T-cell (primary cell): ENCODE results near the gene CRYM. TPM values are rescaled to one million over a fixed set of nuclear protein-coding genes. Genes with fewer than 3 reads are reported as not detected.
A peak's percentile ranks its signal among the peaks of the same experiment; 100 is the strongest.
"Not testable (repeated sequence)": the region's sequence is repeated elsewhere in the genome, so short reads cannot be mapped to it uniquely, and the experiment has no call there.

Experiments used
- ATAC-seq, 4 experiments: fragments of 200-7000 bp in 3 of 4; fragments of 150-1000 bp in 1 of 4; cut with Tn5 transposase; replicated peaks in 1 of 4; 1 replicate in 3 of 4; 2 replicates in 1 of 4; pipeline ENCODE4 v1.10.0; 2021; ENCODE audit warnings: moderate library complexity in 3 of 4, mild to moderate bottlenecking in 2 of 4, moderate number of reproducible peaks in 1 of 4
- CTCF ChIA-PET, 2 donors: fragments of 300-600 bp; sonication (Branson Sonifier 250); formaldehyde crosslinking; loops; one replicate each; lab custom pipeline; 2022; ENCODE audit warnings: antibody characterized with exemption in 2 of 2; lab: Charles Lee
- POLR2A ChIA-PET, 2 donors: fragments of 300-600 bp; sonication (Branson Sonifier 250); formaldehyde crosslinking; loops; one replicate each; lab custom pipeline; 2022; ENCODE audit warnings: antibody characterized with exemption in 2 of 2; lab: Charles Lee
- DNase-seq, 35 experiments: peaks; one replicate each; pipeline versions ENCODE4 v3.0.0 to v3.0.0-alpha.2; 2013 to 2023
- H3K27ac ChIP-seq: one replicate; pipeline ENCODE4 v1.5.1; 2013; ENCODE audit warnings: low read length
- H3K27me3 ChIP-seq, 2 experiments: replicated peaks in 1 of 2; 1 replicate in 1 of 2; 2 replicates in 1 of 2; pipeline versions ENCODE4 v1.6.1 to v1.7.0; 2013; ENCODE audit warnings: low read length in 1 of 2, mixed read lengths in 1 of 2; ENCODE audit not compliant: control insufficient read depth in 2 of 2, insufficient read depth in 2 of 2; ENCODE audit errors: extremely low read depth in 1 of 2
- H3K36me3 ChIP-seq, 2 donors: 1 replicate in 1 of 2; 2 replicates in 1 of 2; pipeline versions ENCODE4 v1.6.1 to v1.7.0; 2013; ENCODE audit warnings: low read length in 1 of 2; ENCODE audit not compliant: control insufficient read depth in 2 of 2, insufficient read depth in 1 of 2; ENCODE audit errors: extremely low read depth in 1 of 2
- H3K4me1 ChIP-seq, 2 experiments: 1 replicate in 1 of 2; 2 replicates in 1 of 2; pipeline versions ENCODE4 v1.6.1 to v1.7.0; 2013; ENCODE audit warnings: low read length in 2 of 2, mixed read lengths in 1 of 2; ENCODE audit not compliant: insufficient read depth in 2 of 2, control insufficient read depth in 1 of 2; ENCODE audit errors: extremely low read depth in 1 of 2
- H3K4me3 ChIP-seq, 2 donors: 1 replicate in 1 of 2; 2 replicates in 1 of 2; pipeline versions ENCODE4 v1.5.1 to v1.7.0; 2013; ENCODE audit warnings: mild to moderate bottlenecking in 2 of 2, low read length in 1 of 2, moderate library complexity in 1 of 2; ENCODE audit not compliant: control insufficient read depth in 1 of 2; ENCODE audit errors: extremely low read depth in 1 of 2
- H3K9me3 ChIP-seq: 2 replicates; pipeline ENCODE4 v1.7.0; 2013
- H3K27ac Mint-ChIP-seq, 2 donors: one replicate each; pipeline ENCODE4 v1.8.0; 2020 to 2021; ENCODE audit warnings: mild to moderate bottlenecking in 2 of 2, mixed read lengths in 2 of 2
- H3K27me3 Mint-ChIP-seq, 2 donors: one replicate each; pipeline ENCODE4 v1.8.0; 2021 to 2022; ENCODE audit warnings: mixed read lengths in 2 of 2
- H3K36me3 Mint-ChIP-seq: one replicate; pipeline ENCODE4 v1.8.0; 2021; ENCODE audit warnings: mixed read lengths
- H3K4me1 Mint-ChIP-seq, 3 donors: one replicate each; pipeline ENCODE4 v1.8.0; 2020 to 2022; ENCODE audit warnings: mixed read lengths in 3 of 3, mild to moderate bottlenecking in 1 of 3
- H3K4me3 Mint-ChIP-seq, 3 donors: one replicate each; pipeline ENCODE4 v1.8.0; 2020 to 2022; ENCODE audit warnings: mild to moderate bottlenecking in 3 of 3, mixed read lengths in 3 of 3, moderate library complexity in 3 of 3
- H3K9me3 Mint-ChIP-seq, 3 donors: one replicate each; pipeline ENCODE4 v1.8.0; 2020 to 2022; ENCODE audit warnings: mixed read lengths in 3 of 3
- WGBS: methylation state at CpG from one replicate; pipeline ENCODE4 v1.1.5; 2013; ENCODE audit warnings: missing lambda C conversion rate; ENCODE audit not compliant: insufficient coverage; 5-methylcytosine and 5-hydroxymethylcytosine counted together
- total RNA-seq, 35 experiments: library from RNA in 6 of 35; stranded (reverse) in 6 of 35; fragments of 120-200 nt in 1 of 35; gene quantifications; one replicate each; pipeline versions ENCODE4 v1.2.1 to v1.2.4 and lab custom pipeline; 2013 to 2026

Gene CRYM
- total RNA-seq, 5 donors from 2014 or later (not counting 1 experiment from before 2014, with no cell fraction given) = 0.19 to 0.23 TPM; not detected in 3

DNA sequence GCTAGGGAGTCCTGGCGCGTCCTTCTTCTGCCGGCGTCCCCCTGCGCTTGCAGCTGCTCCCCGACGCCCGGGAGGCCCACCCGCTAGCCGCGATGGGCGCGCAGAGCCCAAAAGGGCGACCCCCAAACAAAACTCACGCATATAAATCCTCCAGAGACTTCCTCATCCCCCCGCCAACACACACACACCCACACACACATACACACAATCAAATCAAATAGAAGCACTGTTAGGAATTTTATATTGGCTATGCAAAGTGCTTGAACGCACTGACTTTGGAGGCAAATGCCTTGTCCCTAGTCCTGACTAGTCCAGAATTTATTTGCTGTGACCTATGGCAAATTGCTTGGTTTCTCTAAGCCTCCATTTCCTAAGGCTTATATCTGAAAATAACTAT lies 23.8 kb upstream of the CRYM start:
- CTCF ChIA-PET = no interaction called here
- no peak overlapping the region for H3K27ac Mint-ChIP-seq
- peaks cover 10 to 17% of the 10 kb centered on the region in 2 experiments for H3K4me1 ChIP-seq
- H3K9me3 ChIP-seq = no peaks in the 10 kb centered on the region
- no peaks in the 10 kb centered on the region for H3K36me3 ChIP-seq
- ATAC-seq (no peak), DNase-seq (no peak)
- H3K4me3 ChIP-seq = peak overlapping the region; percentile 17 to 93
- peaks cover 6 to 14% of the 10 kb centered on the region in 2 donors for H3K27me3 Mint-ChIP-seq
- H3K9me3 Mint-ChIP-seq = no peaks in the 10 kb centered on the region
- H3K27ac ChIP-seq = no peak overlapping the region
- H3K36me3 Mint-ChIP-seq = no peaks in the 10 kb centered on the region
- peaks cover 22 to 27% (median 27%) of the 10 kb centered on the region in 3 donors for H3K4me1 Mint-ChIP-seq
- POLR2A ChIA-PET = no interaction called here
- peak overlapping the region; percentile 56 to 97 (median 86) for H3K4me3 Mint-ChIP-seq
- peaks cover 0 to 15% of the 10 kb centered on the region in 2 experiments for H3K27me3 ChIP-seq
- 2% methylated on average over 14 of the region's 17 CpGs for WGBS

DNA sequence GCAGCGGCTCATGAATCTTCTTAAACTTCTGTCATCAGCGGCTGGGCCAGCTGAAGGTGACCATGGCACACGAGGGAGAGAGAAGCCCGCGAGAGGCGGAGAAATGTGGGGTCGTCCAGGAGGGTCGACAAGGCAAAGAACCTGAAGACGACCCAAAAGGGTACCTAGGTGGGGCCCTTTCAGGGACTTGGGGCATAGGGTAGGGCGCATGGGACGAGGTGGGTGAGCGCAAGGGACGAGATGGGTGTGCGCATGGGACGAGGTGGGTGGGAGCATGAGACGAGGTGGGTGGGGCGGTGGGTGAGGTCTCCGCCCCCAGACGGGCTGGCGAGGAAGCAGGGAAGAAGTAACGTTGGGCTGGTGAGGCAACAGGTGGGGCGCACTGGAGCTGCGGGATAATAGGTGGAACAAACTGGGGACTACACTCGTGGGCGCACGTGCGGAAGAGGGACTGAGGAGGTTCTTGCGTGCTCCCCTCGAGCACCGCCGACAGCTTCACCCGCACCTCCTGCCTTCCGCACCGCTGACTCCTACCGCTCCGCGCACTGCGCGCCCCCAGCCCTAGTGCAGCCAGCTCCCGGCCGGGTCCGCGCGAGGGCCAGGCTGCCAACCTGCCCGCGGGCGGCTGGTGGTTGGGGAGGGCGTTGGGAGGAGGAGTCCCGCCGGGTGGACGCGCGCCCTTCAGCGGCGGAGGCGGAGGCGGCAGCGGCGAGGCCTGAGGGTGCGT lies 23.2 kb upstream of the CRYM start:
- H3K27ac Mint-ChIP-seq = no peak overlapping the region

DNA sequence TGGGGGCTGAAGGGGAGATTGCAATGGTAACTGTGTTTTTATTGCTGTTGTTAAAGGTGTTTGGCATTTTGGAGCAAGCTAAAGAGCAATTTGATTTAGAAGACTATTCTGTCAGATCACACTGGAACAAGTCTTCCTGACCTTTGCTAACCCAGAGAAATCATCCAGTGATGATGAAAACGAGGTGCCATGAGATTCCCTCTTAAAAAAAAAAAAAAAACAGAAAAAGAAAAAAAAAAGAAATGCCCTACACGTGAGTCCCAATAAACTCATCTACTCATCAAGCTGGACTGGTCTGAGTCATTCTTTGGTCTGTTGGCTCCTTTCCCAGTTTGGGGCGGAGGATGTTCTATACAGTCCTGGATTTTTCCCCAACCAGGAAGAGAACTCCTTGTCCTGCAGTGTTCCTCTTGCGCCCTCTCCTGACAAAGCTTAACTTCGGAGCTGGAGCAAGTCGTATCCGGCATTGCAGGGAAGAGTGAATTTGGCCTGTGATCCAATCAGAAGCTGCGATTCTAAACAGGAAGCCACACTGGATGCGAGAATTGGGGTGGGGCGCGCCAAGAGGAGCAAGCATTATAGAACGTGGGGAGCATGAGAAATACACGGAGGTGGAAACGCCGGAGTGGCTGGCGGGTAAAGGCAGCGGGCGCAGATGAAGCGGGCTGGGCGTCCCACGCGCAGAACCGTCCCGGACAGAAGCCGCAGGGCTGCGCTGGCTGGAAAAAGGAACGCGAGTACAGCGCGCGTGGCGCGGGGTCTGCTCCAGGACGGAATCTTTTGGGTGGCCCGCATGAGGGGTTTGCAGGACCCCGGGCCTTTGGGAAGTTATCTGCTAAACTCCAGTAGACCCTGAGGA lies 22.4 kb upstream of the CRYM start:
- POLR2A ChIA-PET = no interaction called here
- CTCF ChIA-PET = no interaction called here
- H3K27ac ChIP-seq = no peak overlapping the region
- ATAC-seq = peak; percentile 47 to 71 (median 68)
- peak in 14 of 35 experiments; percentile 3 to 48 (median 12) for DNase-seq
- Mint-ChIP-seq H3K27ac (no peak overlapping the region), H3K4me3 (peak overlapping the region; percentile 80 to 97 (median 86)), H3K36me3 (no peaks in the 10 kb centered on the region), H3K4me1 (peaks cover 22 to 27% (median 27%) of the 10 kb centered on the region in 3 donors), H3K9me3 (no peaks in the 10 kb centered on the region), H3K27me3 (peaks cover 6 to 16% of the 10 kb centered on the region in 2 donors)
- peak overlapping the region; percentile 52 to 93 for H3K4me3 ChIP-seq
- H3K36me3 ChIP-seq = no peaks in the 10 kb centered on the region
- under 1% methylated on average over 32 of the region's 36 CpGs for WGBS
- peaks cover 0 to 14% of the 10 kb centered on the region in 2 experiments for H3K27me3 ChIP-seq
- peaks cover 10 to 17% of the 10 kb centered on the region in 2 experiments for H3K4me1 ChIP-seq
- no peaks in the 10 kb centered on the region for H3K9me3 ChIP-seq

More for the DNA sequence above, 23.2 kb upstream of the CRYM start:
- Mint-ChIP-seq H3K4me3 (peak overlapping the region; percentile 80 to 97 (median 86)), H3K9me3 (no peaks in the 10 kb centered on the region), H3K27me3 (peaks cover 6 to 12% of the 10 kb centered on the region in 2 donors), H3K4me1 (peaks cover 22 to 27% (median 27%) of the 10 kb centered on the region in 3 donors), H3K36me3 (no peaks in the 10 kb centered on the region)
- Histone ChIP-seq H3K4me3 (peak overlapping the region; percentile 52 to 93), H3K9me3 (no peaks in the 10 kb centered on the region), H3K27me3 (peaks cover 0 to 15% of the 10 kb centered on the region in 2 experiments), H3K4me1 (peaks cover 10 to 17% of the 10 kb centered on the region in 2 experiments), H3K36me3 (no peaks in the 10 kb centered on the region), H3K27ac (no peak overlapping the region)
- 0% methylated on average over 53 of the region's 60 CpGs for WGBS
- DNase-seq = peak in 12 of 35 experiments; percentile 2 to 33 (median 18)
- ChIA-PET POLR2A (no interaction called here), CTCF (no interaction called here)
- ATAC-seq = peak; percentile 57 to 74 (median 62)

DNA sequence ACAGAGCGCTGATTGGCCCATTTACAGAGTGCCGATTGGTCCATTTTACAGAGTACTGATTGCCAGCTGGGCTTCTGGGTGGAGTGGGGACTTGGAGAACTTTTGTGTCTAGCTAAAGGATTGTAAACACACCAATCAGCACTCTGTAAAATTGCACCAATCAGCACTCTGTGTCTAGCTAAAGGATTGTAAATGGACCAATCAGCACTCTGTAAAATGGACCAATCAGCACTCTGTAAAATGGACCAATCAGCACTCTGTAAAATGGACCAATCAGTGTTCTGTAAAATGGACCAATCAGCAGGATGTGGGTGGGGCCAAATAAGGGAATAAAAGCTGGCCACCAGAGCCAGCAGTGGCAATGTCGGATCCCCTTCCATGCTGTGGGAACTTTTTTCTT lies 11.7 kb upstream of the CRYM start:
- H3K27me3 Mint-ChIP-seq = peaks cover 38 to 43% of the 10 kb centered on the region in 2 donors
- H3K9me3 ChIP-seq, DNase-seq, H3K4me1 ChIP-seq, H3K4me1 Mint-ChIP-seq, H3K36me3 Mint-ChIP-seq, H3K4me3 Mint-ChIP-seq, ATAC-seq, H3K27ac Mint-ChIP-seq, H3K27me3 ChIP-seq, POLR2A ChIA-PET, H3K9me3 Mint-ChIP-seq, H3K36me3 ChIP-seq, H3K4me3 ChIP-seq, H3K27ac ChIP-seq: not testable (repeated sequence)
- WGBS = 100% methylated on average over 1 of the region's 3 CpGs
- CTCF ChIA-PET = interaction anchor here in 1 of 2 donors (0.5 kb wide), 1 partner anchor 131 kb away, joined by 5 read pairs; no protein-coding TSS in a partner anchor

DNA sequence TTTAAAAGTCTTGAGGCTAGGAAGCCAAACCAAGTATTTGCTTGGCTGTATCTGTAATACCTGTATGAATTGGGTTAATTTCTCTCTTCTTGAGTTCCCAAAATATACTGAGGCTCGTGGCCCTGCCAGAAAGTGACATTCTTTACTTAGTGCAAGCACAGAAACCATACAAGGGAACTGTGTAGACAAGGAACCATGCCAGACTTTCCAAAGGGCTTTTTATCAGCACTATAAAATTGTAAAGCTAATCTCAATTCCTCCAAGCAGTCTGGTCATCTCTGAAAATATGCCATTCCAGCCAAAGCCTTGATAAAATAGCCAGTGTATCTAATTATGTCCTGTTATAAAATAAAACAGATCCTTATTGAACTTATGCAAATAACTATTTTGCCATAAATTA lies 7.2 kb upstream of the CRYM start:
- H3K27me3 ChIP-seq = peaks cover 8 to 20% of the 10 kb centered on the region in 2 experiments
- no peak for DNase-seq
- ChIA-PET POLR2A (interaction anchor here in 1 of 2 donors (0.6 kb wide), 1 partner anchor 911 kb away, joined by 12 read pairs; no protein-coding TSS in a partner anchor), CTCF (no interaction called here)
- no peaks in the 10 kb centered on the region for H3K36me3 ChIP-seq
- H3K4me1 ChIP-seq = no peaks in the 10 kb centered on the region
- no CpG with 5 or more reads among the region's 1 CpG for WGBS
- Mint-ChIP-seq H3K27me3 (peaks cover 39 to 46% of the 10 kb centered on the region in 2 donors), H3K36me3 (peaks cover 2% of the 10 kb centered on the region), H3K9me3 (peaks cover 0 to 7% (median 6%) of the 10 kb centered on the region in 3 donors), H3K4me3 (no peak overlapping the region), H3K4me1 (peaks cover 0 to 7% (median 2%) of the 10 kb centered on the region in 3 donors), H3K27ac (no peak overlapping the region)
- no peak overlapping the region for H3K4me3 ChIP-seq
- H3K27ac ChIP-seq = no peak overlapping the region
- H3K9me3 ChIP-seq = no peaks in the 10 kb centered on the region
- ATAC-seq = no peak

DNA sequence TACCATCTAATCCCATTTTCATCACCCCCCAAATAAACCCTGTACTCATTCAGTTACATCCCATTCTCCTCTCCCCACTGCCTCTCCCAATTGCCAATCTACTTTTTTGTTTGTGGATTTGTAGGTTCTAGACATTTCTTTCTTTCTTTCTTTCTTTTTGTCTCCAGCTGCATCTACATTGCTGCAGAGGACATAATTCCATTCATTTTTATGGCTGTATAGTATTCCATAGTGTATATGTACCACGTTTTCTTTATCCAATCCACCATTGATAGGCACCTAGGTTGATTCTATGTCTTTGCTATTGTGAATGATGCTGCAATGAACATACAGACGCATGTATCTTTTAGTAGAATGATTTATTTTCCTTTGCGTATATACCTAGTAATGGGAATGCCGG lies 6.3 kb upstream of the CRYM start:
- ChIA-PET POLR2A (no interaction called here), CTCF (no interaction called here)
- Histone ChIP-seq H3K27ac (no peak overlapping the region), H3K9me3 (no peaks in the 10 kb centered on the region), H3K4me1 (no peaks in the 10 kb centered on the region), H3K4me3 (no peak overlapping the region), H3K36me3 (no peaks in the 10 kb centered on the region), H3K27me3 (peaks cover 8 to 27% of the 10 kb centered on the region in 2 experiments)
- Mint-ChIP-seq H3K27ac (no peak overlapping the region), H3K36me3 (peaks cover 2% of the 10 kb centered on the region), H3K4me3 (peak overlapping the region in 2 of 3 donors; percentile 1 to 2), H3K27me3 (peaks cover 44 to 50% of the 10 kb centered on the region in 2 donors), H3K9me3 (peaks cover 0 to 6% (median 5%) of the 10 kb centered on the region in 3 donors), H3K4me1 (peaks cover 0 to 7% (median 2%) of the 10 kb centered on the region in 3 donors)
- no CpG with 5 or more reads among the region's 4 CpGs for WGBS
- no peak for DNase-seq
- ATAC-seq = no peak
